NCI-H1694 (cell line): Measurements from ENCODE around the gene CNIH4.
"Not testable (repeated sequence)": the region's sequence is repeated elsewhere in the genome, so short reads cannot be mapped to it uniquely, and the experiment has no call there.

Source experiments
- DNase-seq: peaks from one replicate; lab custom pipeline; 2025; lab: John Stamatoyannopoulos, UW

The CNIH4 gene

DNA sequence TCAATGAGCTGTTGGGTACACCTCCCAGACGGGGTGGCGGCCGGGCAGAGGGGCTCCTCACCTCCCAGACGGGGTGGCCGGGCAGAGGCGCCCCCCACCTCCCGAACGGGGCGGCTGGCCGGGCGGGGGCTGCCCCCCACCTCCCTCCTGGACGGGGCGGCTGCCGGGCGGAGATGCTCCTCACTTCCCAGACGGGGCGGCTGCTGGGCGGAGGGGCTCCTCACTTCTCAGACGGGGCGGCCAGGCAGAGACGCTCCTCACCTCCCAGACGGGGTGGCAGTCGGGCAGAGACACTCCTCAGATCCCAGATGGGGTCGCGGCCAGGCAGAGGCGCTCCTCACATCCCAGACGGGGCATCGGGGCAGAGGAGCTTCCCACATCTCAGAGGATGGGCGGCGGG, 7.0 kb upstream of the CNIH4 start:
- not testable (repeated sequence) for DNase-seq

DNA sequence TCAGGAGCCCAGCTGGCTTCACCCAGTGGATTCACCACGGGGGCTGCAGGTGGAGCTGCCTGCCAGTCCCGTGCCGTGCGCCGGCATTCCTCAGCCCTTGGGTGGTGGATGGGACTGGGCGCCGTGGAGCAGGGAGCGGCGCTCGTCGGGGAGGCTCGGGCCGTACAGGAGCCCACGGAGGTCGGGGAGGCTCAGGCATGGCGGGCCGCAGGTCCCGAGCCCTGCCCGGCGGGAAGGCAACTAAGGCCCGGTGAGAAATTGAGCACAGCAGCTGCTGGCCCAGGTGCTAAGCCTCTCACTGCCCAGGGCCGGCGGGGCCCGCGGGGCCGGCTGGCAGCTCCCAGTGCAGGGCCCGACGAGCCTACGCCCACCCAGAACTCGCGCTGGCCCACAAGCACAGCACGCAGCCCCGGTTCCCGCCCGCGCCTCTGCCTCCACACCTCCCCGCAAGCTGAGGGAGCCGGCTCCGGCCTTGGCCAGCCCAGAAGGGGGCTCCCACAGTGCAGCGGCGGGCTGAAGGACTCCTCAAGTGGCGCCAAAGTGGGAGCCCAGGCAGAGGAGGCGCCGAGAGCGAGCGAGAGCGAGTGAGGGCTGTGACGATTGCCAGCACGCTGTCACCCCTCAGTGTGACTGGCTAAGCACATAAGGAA, 4.1 kb upstream of the CNIH4 start:
- DNase-seq: not testable (repeated sequence)

DNA sequence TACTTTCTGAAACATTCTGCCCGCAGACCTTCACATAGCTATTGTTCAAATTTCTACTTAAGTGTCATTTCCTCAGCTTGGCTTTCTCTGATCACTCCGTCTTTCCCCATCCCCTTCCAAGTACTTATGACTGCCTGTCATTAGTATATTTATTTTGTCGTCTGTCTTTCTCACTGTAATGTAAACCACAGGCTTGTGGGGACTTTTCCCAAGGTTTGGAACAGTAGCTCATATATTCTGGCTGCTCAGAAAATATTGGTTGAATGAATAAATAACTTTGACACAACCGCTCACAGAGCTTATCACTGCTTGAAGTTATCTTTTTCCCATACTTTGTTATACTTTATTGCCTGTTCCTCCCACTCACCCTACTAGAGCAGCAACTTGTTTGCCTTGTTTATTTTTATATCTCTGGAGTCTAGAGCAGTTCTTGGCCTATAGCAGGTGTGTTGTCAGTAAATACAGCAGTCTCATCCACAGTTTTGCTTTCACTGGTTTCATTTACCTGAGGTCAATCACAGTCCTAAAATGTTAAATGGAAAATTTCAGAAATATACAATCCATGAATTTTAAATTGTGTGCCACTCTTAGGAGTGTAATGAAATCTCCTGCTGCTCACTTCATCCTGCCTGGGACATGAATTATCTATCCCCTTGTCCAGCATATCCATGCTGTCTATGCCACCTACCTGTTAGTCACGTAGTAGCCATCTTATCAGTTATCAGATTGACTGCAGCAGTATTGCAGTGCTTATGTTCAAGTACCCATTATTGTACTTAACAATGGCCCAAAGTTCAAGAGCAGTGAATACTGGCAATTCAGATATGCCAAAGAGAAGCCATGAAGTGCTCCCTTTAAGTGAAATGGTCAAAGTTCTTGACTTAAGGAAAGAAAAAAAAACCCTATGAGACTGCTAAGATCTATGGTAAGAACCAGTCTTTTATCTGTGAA, 2.4 kb upstream of the CNIH4 start:
- no peak for DNase-seq

DNA sequence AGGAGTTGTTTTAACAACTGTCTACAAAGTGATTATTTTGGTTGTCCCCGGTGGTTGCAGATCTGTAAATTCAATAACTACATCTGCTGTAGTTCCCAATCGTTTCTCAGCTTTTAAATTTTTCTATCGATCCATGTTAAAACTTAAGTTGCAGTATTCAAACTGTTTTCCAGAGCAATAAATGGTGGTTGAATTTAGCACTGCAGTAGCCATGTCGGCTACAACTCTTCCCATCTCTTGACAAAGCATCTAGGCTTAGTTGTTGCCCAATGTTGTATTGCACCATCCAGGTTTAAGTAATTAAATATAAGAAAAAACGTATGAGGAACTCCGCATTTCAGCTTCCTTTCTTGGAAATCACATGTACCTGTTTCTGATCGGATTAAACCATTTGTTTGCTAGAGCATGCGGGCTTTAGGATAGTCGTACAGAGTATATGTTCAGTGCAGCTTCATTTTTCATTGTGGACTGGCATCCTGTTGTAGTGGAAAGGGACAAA, 996 bp downstream of the CNIH4 start:
- no peak for DNase-seq

DNA sequence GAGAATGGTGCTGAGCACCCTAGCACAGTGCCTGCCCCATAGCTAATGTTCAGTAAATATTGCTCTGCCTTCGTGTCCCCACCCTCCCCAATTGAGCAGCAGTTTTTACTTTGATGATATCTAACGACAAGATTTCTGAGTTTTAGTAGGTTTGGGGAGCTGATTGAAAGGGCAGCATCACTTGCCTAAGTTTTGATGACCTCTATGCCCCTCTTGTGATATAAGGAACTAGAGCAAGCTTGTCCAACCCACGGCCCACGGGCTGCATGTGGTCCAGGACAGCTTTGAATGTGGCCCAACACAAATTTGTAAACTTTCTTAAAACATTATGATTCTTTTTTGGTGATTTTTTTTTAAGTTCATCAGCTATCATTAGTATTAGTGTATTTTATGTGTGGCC, 1.6 kb downstream of the CNIH4 start:
- DNase-seq: no peak

DNA sequence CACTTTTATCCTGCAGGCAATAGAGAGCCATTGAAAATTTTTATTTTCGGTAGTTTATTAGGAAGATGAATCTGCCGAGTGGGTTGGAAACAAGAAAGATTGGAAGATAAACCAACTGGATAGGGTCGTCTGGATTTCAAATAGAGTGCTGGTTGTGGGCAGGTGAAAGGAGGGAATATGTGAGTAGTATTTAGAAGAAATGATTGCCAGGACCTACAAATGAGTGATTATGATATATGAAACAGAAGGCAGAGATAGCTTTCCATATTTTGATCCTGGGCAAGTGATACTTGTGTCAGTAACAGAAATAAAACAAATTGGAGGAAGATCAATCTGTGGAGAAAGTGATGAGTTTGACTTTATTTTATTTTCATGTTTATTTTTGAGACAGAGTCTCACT, 2.5 kb downstream of the CNIH4 start:
- DNase-seq: no peak

DNA sequence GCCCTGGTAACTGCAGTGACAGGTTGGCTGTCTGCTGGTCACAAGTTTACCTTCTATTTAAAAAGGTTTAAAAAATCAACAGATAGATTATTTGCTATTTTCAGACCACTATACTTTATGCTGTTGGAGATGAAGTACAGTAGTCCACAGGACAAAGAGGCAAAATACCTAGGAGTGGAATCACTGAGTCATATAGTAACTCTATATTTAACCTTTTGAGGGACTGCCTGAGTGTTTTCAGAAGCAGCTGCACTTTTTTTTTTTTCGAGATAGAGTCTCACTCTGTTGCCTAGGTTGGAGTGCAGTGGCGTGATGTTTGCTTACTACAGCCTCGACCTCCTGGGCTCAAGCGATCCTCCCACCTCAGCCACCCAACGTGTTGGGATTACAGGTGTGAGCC, 11.7 kb downstream of the CNIH4 start:
- DNase-seq: no peak

DNA sequence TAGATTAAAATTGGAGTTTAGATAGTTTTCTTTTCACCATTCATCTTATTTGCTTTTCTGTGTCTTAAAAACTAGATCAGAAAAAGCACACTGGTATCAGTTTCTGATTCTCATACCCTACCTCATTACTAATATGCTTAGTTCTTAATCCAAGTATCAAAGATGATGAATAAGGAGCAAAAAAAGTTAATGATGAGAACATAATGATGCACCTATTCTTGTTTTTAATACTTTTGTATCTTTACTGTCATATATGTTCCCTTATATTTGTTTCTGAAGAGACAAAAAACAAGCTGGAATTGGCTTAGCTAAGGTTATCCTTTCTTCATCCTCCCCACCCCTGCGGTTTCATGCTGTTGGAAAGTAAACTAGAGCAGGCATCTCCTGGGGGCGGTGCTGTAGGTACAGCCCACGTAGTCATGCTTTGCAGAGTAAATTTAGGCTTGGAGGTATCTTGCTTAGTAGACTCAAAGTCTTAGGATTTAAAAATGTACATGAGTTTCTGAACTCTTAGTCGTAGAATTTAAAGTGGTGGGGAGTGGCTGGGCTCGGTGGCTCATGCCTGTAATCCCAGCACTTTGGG, 16.4 kb downstream of the CNIH4 start:
- no peak for DNase-seq

DNA sequence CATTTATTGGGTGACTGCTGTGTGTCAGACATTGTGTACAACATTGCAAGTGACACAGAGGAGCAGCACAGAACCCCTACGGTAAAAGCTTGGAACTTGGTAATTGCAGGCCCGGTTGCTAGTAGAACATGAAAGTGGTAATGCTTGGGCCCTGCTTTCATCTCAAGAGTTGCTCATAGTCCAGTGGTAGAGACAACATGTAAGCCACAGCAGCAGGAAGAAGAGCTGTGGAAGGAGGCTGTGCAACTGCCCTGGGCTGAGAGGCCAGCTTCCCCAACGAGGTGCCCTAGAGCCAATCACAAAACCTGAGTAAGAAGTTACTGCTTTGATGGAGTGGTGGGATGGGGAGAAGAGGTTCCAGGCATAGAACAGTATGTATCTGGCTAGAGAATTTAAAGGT, 18.4 kb downstream of the CNIH4 start:
- DNase-seq: no peak

DNA sequence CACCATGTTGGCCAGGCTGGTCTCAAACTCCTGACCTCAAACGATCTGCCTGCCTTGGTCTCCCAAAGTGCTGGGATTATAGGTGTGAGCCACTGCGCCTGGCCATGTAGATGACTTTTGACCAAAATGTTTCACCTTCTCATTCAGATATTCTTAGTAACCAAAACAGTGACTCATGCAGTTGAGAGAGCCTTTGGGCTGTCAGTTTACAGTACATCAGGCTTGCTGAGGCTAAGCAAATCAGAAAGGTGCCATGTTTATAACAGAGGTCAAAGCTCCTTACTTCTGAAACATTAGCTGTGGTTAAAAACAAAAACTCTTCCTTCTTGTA, 21.0 kb downstream of the CNIH4 start:
- DNase-seq: no peak

DNA sequence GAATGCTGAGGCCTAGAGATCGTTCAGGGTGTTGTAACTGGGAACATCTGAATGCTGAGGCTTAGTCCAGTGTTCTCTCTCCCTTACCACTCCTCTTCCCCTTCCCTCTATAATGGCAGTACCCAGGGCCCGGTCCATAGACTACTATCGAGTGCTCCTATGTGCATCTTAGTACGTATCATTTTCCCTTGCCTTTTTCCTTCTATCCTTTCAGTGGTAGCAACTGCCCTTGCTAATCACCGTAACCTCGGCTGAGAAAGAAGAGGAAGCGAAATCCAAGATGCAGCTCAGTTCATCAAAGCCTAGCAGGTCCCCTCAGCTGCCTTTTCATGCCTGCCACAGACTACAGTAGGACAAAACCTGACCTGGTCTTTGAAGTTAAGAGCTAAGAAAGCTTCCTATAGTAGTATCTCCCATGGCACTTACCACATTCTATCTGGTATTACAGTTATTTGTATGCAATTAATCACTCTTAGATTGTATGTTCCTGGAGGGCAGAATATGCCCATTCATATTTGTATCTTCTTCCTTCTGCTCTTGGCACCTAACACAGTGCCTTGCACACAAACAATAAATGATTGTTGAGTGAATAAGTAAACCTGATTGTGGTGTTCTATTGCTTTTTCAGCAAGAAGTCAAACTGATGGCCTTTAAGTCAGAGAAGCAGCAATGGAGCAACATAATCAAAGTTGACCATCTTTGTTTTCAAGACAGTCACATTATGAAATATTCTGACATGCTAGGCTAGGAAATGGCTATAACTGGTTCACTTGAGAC, 22.4 kb downstream of the CNIH4 start:
- no peak for DNase-seq

DNA sequence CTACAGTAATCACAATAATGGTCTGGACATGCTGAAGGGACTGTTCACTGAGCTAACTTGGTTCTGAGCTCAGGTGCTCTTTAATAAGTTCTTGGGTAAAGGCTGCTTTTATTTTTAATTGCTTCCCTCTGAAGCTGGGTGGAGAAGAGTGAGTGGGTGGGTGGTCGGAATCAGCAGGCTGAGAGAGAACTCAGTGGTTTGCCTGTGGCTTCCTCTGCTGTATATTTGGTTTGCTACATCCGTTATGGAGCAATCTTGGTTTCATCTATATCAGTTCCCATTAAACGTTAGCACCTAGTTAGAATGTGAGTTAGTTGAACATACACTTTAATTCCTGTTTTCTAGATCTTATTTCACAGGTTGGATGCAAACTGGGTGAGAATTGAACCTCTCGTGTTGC, 23.3 kb downstream of the CNIH4 start:
- no peak for DNase-seq

DNA sequence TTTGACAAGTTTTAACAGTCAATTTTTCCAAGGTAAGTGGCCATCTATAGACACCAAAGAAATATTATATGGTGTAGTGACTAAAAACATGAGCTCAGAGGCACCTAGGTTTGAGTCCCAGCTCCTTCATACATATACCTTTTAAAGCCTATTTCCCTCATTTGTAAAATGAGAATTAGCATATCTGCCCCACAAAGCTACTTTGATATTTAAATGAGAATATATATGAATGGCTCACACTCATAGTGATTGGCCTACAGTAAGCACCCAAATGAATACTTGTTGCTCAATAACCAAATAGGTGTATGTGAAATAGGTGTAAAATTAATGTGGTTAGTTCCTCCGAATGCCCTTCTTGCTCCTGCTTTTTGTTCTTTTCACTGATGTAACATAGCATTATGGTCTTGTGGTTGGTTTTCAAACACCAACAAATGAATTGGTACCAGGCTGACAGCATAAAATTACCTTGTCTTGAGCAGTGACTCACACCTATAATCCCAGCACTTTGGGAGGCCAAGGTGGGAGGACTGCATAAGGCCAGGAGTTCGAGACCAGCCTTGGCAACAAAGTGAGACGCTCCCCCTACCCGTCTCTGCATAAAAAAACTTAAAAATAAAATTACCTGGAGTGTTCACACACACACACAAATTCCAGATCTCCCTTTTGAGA, 25.3 kb downstream of the CNIH4 start:
- no peak for DNase-seq

DNA sequence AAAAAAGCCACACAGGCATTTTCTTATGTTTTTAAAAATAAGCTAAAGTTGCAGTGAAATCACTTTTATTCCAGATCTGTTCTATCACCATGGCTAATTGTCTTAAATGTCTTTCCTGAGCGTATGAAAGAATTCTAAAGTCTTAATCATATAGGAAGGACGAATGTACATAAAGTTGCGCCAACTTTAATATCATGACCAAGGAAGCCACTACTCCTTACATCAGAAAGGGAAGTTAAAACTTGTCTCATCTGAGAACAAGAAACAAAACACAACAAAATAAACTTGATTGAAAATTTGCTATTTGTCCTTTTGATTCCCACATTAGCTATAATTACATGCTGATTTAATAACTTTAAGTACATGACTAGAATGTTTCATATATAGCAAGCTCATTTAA, 26.5 kb downstream of the CNIH4 start:
- DNase-seq: no peak

DNA sequence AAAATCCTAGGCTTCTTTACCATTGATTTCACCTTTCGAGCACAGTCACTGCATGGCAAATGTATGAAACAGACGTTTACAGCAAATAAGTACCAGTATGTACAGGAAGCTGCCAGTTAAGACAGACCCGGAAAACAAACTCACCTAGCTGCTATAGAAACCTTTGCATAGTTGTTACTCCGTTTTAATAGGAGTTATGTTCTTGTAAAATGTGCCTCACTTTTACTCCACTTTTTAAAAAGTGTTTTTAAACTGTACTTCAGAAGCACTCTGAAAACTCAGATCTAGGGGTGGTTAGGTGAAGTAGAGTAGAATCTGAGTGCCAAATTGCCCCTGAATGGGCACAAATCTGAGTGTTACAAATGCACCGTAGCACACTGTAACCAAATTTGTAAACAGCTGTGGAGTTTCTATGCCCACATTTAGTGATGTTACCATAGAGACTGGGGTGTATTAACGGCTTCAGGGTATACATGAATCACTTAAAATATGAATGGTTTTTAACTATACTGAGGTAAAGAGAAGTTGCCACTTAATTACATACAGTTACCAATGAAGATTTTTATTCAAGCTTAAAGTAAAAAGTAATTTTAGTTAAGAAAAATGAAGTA, 30.7 kb downstream of the CNIH4 start:
- DNase-seq: no peak

DNA sequence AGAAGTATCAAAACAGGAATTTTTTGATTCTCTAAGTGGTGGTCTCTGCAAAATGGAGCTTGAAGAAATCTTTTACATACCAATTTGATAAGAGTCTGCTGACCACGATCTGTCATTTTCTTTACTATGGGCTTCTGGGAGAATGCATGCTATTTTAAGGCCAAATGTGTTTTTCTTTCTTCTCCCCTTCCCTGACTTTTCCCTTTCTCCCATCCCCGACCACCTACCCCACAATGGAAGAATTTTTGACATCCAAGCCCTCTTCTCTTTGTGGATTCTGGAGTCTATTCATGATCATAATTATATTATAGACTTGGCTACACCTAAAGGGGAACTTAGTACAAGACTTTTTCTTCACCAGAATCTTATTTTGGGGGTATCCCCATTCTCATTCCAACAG, 31.3 kb downstream of the CNIH4 start:
- no peak for DNase-seq

DNA sequence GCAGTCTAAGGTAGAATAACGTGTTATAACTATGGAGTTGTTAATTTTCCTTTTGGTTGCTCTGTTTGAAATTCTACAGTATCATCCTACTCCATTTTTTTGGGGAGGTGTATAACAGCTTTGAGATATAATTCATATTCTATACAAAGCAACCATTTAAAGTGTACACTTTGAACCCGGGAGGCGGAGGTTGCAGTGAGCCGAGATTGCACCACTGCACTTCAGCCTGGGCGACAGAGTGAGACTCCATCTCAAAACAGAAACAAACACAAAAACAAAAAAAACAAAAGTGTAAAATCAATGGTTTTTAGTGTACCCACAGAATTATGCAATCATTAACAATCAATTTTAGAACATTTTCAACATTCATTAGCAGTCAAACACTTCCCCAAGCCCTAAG, 33.8 kb downstream of the CNIH4 start:
- DNase-seq: no peak

DNA sequence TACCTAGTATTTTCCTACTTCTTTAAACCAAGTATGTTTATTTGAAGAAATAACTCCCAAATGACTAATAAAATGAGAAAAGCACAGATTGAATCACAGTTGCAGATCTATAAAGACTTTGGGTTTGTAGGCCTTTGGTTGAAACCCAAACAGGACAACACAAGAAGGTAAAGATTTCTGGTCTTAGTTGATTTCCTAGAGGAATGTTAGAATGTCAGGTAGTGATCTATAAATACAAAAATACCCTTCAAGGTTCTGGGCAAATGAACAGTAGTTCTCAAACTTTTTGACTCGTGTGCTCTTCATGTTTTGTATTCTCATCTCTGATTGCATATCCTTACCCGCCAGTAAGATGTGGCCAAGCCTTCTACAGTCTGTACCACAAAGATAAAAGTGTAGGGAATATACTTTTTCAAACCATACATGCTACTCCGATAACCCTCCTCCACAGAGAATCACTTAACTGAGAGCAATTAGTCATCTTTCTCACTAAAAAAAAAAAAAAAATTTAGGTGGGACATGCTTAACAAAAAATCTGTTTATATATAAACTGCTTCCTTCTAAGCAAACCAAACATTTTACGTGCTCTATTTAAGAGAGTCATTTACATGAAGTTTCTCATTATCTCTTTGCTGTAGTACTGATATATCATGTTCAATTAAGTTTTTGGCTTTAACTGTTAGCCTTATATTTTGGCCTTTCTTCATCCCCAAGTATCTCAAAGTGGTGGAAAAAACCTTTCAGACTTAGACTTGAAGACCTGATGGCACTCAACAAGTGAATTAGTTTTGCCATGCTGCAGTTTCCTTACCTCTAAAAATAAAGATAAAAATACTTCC, 36.0 kb downstream of the CNIH4 start:
- no peak for DNase-seq

DNA sequence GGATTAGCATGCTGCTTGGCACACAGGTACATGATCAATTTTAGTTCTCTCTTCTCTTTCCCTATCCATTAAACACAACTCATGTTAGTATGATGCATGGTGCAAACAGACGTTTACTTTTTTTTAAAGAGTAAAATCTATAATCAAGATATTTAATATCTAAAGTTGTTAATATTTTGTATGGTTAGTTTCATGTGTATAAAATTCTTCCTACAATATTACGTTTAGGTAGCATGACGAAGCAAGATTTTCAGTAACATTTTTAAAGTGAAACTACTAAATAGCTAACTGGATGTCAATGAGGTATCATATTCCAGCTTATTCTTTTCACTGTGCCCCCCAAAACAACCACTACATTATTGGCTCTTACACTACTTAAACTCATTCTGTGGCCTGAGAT, 36.6 kb downstream of the CNIH4 start:
- no peak for DNase-seq

DNA sequence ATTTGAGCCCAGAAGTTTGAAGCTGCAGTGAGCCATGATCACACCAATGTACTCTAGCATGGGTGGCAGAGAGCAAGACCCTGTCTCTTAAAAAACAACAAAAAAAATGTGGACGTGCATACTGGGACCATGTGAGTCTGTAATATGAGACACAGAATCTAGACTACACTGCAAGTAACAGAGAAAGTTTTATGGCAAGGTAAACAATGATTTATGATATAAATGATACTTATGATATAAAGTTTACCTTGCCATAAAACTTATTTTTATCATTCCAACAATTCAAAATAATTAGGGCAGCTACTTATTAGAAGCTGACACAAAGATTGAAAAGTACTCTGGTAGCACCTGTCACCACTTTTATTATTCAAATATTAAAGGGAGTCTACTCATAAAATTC, 43.2 kb downstream of the CNIH4 start:
- DNase-seq: no peak
